Measurements from ENCODE around the gene KHDC3L. TPM values are rescaled to one million over a fixed set of nuclear protein-coding genes. Genes with fewer than 3 reads are reported as not detected.

KHDC3L gene
- total RNA-seq, 1 experiment from 2014 or later, result 0.22 TPM

DNA sequence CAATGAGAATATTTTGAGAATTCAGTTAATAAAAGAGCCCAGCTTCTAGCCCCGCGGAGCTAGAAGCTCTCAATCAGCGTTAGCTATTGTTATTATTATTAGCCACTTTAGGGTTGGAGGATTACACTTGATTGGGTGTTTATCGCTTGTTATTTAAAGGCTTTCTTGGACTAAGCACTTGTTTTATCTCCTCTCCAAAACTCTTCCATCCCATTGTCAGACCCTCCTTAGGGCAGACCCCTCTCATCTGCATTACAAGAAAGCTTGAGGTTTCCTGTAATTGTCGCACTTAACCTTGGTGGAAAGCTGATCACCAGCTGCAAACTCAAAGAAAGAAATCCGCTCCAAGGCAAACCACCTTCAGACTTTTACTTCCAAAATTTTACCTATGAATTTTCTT, 13.1 kb upstream of the KHDC3L start:
- H3K9me3 Mint-ChIP-seq, result peaks cover 6 to 14% of the 10 kb centered on the region in 2 experiments
- Histone ChIP-seq H3K27ac (ENCODE audit: insufficient read length, low read depth, low read length) (peak overlapping the region; percentile 77), H3K79me1 (ENCODE audit: insufficient read depth, low read depth, low read length, poor library complexity, severe bottlenecking) (no peaks in the 10 kb centered on the region), H2BK5ac (ENCODE audit: insufficient read length, low read length) (no peak overlapping the region), H2AFZ (ENCODE audit: low read length) (no peak overlapping the region), H3K4me1 (ENCODE audit: insufficient read depth, low read length) (peaks cover 6% of the 10 kb centered on the region), H3T11ph (ENCODE audit: low read length) (no peak overlapping the region), H2BK120ac (ENCODE audit: low read depth, low read length, poor library complexity, severe bottlenecking) (no peak overlapping the region), H2BK12ac (ENCODE audit: insufficient read length, low read depth, low read length) (no peak overlapping the region), H2BK20ac (ENCODE audit: low read depth, low read length, poor library complexity, severe bottlenecking) (no peak overlapping the region), H3K9me3 (ENCODE audit: control insufficient read depth, low read depth, low read length) (no peaks in the 10 kb centered on the region), H3K23me2 (ENCODE audit: insufficient read length, low read depth, low read length, poor library complexity, severe bottlenecking) (no peaks in the 10 kb centered on the region), H4K5ac (ENCODE audit: insufficient read length, low read depth, low read length) (no peak overlapping the region), H4K91ac (ENCODE audit: insufficient read length, low read depth, low read length) (no peak overlapping the region), H3K79me2 (ENCODE audit: insufficient read depth, low read length) (no peaks in the 10 kb centered on the region), H3K23ac (ENCODE audit: insufficient read length, low read depth, low read length) (no peak overlapping the region), H3K4me2 (ENCODE audit: insufficient read depth, insufficient read length, low read length) (peak overlapping the region; percentile 30), H3K56ac (ENCODE audit: insufficient read length, low read depth, low read length) (no peak overlapping the region), H3K18ac (ENCODE audit: insufficient read length, low read depth, low read length) (no peak overlapping the region), H3K4ac (ENCODE audit: low read depth, low read length) (no peak overlapping the region), H4K8ac (replicated peaks; ENCODE audit: insufficient read length, low read depth, low read length) (no peak overlapping the region), H3K9ac (ENCODE audit: extremely low read depth, insufficient read length, low read length) (no peak overlapping the region), H3K27me3 (ENCODE audit: insufficient read depth, low read length) (no peaks in the 10 kb centered on the region), H3K14ac (ENCODE audit: insufficient read depth, low read length) (no peak overlapping the region), H2AK5ac (ENCODE audit: insufficient read length, low read length) (no peak overlapping the region), H2BK15ac (ENCODE audit: low read depth, low read length) (no peak overlapping the region), H4K20me1 (ENCODE audit: control insufficient read depth, insufficient read depth, insufficient read length) (no peaks in the 10 kb centered on the region)
- peak overlapping the region; percentile 83 to 98 (median 91); a peak in 6 of 7 replicates for H3K27ac Mint-ChIP-seq
- peaks cover 26% of the 10 kb centered on the region for H3K27me3 Mint-ChIP-seq (ENCODE audit: low read depth)
- TF ChIP-seq CTCF (conservative IDR thresholded peaks at IDR 0.05), result no peak
- WGBS (ENCODE audit: extremely low coverage, insufficient read length, low lambda C conversion rate), result no CpG with 5 or more reads among the region's 6 CpGs
- H3K4me3 Mint-ChIP-seq, result peak overlapping the region in 1 of 2 experiments; percentile 30; a peak in 2 of 5 replicates
- peaks cover 3 to 18% (median 11%) of the 10 kb centered on the region in 3 experiments for H3K36me3 Mint-ChIP-seq (ENCODE audit: insufficient read depth in 1 of 3, low read depth in 3 of 3)
- DNase-seq, result peak; percentile 78
- H3K4me1 Mint-ChIP-seq, result peaks cover 41 to 48% of the 10 kb centered on the region in 2 experiments
